ENCODE data around the gene CBFA2T3.
A peak's percentile ranks its signal among the peaks of the same experiment; 100 is the strongest.

Gene CBFA2T3

GRCh38 chr16:88847654-88848053 lies 129.4 kb downstream of the CBFA2T3 start:
- Histone ChIP-seq H4K8ac (ENCODE audit: low read length) (no peak overlapping the region), H2BK5ac (ENCODE audit: low read depth, low read length, poor library complexity, severe bottlenecking) (no peak overlapping the region), H3K4me1 (ENCODE audit: control insufficient read depth, insufficient read depth, low read depth, low read length) (no peaks in the 10 kb centered on the region), H2BK120ac (ENCODE audit: low read depth, low read length) (no peak overlapping the region), H3K23ac (ENCODE audit: low read length in 2 of 2) (no peak overlapping the region), H3K4ac (ENCODE audit: low read depth in 1 of 2, low read length in 2 of 2) (no peak overlapping the region), H3K9ac (ENCODE audit: low read length) (no peak overlapping the region), H3K14ac (ENCODE audit: low read length in 2 of 2) (peak overlapping the region in 1 of 2 experiments; percentile 8), H3K4me3 (ENCODE audit: insufficient read depth in 1 of 2, low read depth in 1 of 2, low read length in 2 of 2) (no peak overlapping the region), H3K79me1 (replicated peaks; ENCODE audit: low read length, poor library complexity, severe bottlenecking) (peaks cover 28% of the 10 kb centered on the region), H2AK5ac (ENCODE audit: low read length, severe bottlenecking) (no peak overlapping the region), H2BK15ac (ENCODE audit: low read depth, poor library complexity, severe bottlenecking) (no peak overlapping the region), H3K9me3 (ENCODE audit: control insufficient read depth, low read length) (no peaks in the 10 kb centered on the region), H3K27ac (ENCODE audit: low read length, poor library complexity, severe bottlenecking) (no peak overlapping the region), H3K4me2 (ENCODE audit: low read length, poor library complexity, severe bottlenecking) (no peak overlapping the region), H2BK12ac (ENCODE audit: low read length in 2 of 2) (no peak overlapping the region), H3K27me3 (ENCODE audit: control insufficient read depth in 1 of 2, insufficient read depth in 1 of 2, low read length in 2 of 2) (no peaks in the 10 kb centered on the region), H2AFZ (ENCODE audit: low read depth, low read length) (no peak overlapping the region), H4K91ac (ENCODE audit: low read length) (no peak overlapping the region), H3K36me3 (ENCODE audit: control insufficient read depth in 1 of 2, insufficient read depth in 2 of 2, low read depth in 1 of 2, low read length in 2 of 2) (peaks cover 23 to 55% of the 10 kb centered on the region in 2 experiments), H3K18ac (ENCODE audit: low read depth in 1 of 2, low read length in 2 of 2) (no peak overlapping the region)
- DNase-seq: no peak
- WGBS: 96% methylated on average over 18 of the region's 18 CpGs

- Histone ChIP-seq H2BK5ac (ENCODE audit: low read depth, low read length, poor library complexity, severe bottlenecking) (no peak overlapping the region), H2BK12ac (ENCODE audit: low read length in 2 of 2) (no peak overlapping the region), H2BK120ac (ENCODE audit: low read depth, low read length) (no peak overlapping the region), H3K18ac (ENCODE audit: low read depth in 1 of 2, low read length in 2 of 2) (no peak overlapping the region), H3K4ac (ENCODE audit: low read depth in 1 of 2, low read length in 2 of 2) (no peak overlapping the region), H3K9me3 (ENCODE audit: control insufficient read depth, low read length) (no peaks in the 10 kb centered on the region), H3K27me3 (ENCODE audit: control insufficient read depth in 1 of 2, insufficient read depth in 1 of 2, low read length in 2 of 2) (no peaks in the 10 kb centered on the region), H3K4me3 (ENCODE audit: insufficient read depth in 1 of 2, low read depth in 1 of 2, low read length in 2 of 2) (no peak overlapping the region), H4K8ac (ENCODE audit: low read length) (no peak overlapping the region), H3K14ac (ENCODE audit: low read length in 2 of 2) (no peak overlapping the region), H3K4me2 (ENCODE audit: low read length, poor library complexity, severe bottlenecking) (no peak overlapping the region), H2AK5ac (ENCODE audit: low read length, severe bottlenecking) (no peak overlapping the region), H3K23ac (ENCODE audit: low read length in 2 of 2) (no peak overlapping the region), H2AFZ (ENCODE audit: low read depth, low read length) (no peak overlapping the region), H3K79me1 (replicated peaks; ENCODE audit: low read length, poor library complexity, severe bottlenecking) (peaks cover 34% of the 10 kb centered on the region), H3K9ac (ENCODE audit: low read length) (peak overlapping the region; percentile 43), H3K36me3 (ENCODE audit: control insufficient read depth in 1 of 2, insufficient read depth in 2 of 2, low read depth in 1 of 2, low read length in 2 of 2) (peaks cover 23 to 62% of the 10 kb centered on the region in 2 experiments), H4K91ac (ENCODE audit: low read length) (no peak overlapping the region), H3K4me1 (ENCODE audit: control insufficient read depth, insufficient read depth, low read depth, low read length) (no peaks in the 10 kb centered on the region), H3K27ac (ENCODE audit: low read length, poor library complexity, severe bottlenecking) (no peak overlapping the region), H2BK15ac (ENCODE audit: low read depth, poor library complexity, severe bottlenecking) (no peak overlapping the region)
- 96% methylated on average over 9 of the region's 9 CpGs for WGBS
- DNase-seq: no peak
Observed at GRCh38 chr16:88846088-88846487, 130.9 kb downstream of the CBFA2T3 start.

- Histone ChIP-seq H2AFZ (ENCODE audit: low read depth, low read length) (no peak overlapping the region), H2AK5ac (ENCODE audit: low read length, severe bottlenecking) (no peak overlapping the region), H3K4me2 (ENCODE audit: low read length, poor library complexity, severe bottlenecking) (no peak overlapping the region), H3K9ac (ENCODE audit: low read length) (no peak overlapping the region), H3K4me3 (ENCODE audit: insufficient read depth in 1 of 2, low read depth in 1 of 2, low read length in 2 of 2) (no peak overlapping the region), H4K91ac (ENCODE audit: low read length) (no peak overlapping the region), H3K79me1 (replicated peaks; ENCODE audit: low read length, poor library complexity, severe bottlenecking) (peaks cover 24% of the 10 kb centered on the region), H2BK120ac (ENCODE audit: low read depth, low read length) (no peak overlapping the region), H3K4ac (ENCODE audit: low read depth in 1 of 2, low read length in 2 of 2) (no peak overlapping the region), H3K4me1 (ENCODE audit: control insufficient read depth, insufficient read depth, low read depth, low read length) (no peaks in the 10 kb centered on the region), H2BK15ac (ENCODE audit: low read depth, poor library complexity, severe bottlenecking) (peak overlapping the region; percentile 26), H3K23ac (ENCODE audit: low read length in 2 of 2) (no peak overlapping the region), H3K9me3 (ENCODE audit: control insufficient read depth, low read length) (no peaks in the 10 kb centered on the region), H3K27ac (ENCODE audit: low read length, poor library complexity, severe bottlenecking) (no peak overlapping the region), H3K36me3 (ENCODE audit: control insufficient read depth in 1 of 2, insufficient read depth in 2 of 2, low read depth in 1 of 2, low read length in 2 of 2) (peaks cover 26 to 62% of the 10 kb centered on the region in 2 experiments), H3K14ac (ENCODE audit: low read length in 2 of 2) (no peak overlapping the region), H2BK5ac (ENCODE audit: low read depth, low read length, poor library complexity, severe bottlenecking) (no peak overlapping the region), H2BK12ac (ENCODE audit: low read length in 2 of 2) (no peak overlapping the region), H3K27me3 (ENCODE audit: control insufficient read depth in 1 of 2, insufficient read depth in 1 of 2, low read length in 2 of 2) (no peaks in the 10 kb centered on the region), H4K8ac (ENCODE audit: low read length) (no peak overlapping the region), H3K18ac (ENCODE audit: low read depth in 1 of 2, low read length in 2 of 2) (no peak overlapping the region)
- WGBS: 87% methylated on average over 11 of the region's 11 CpGs
- no peak for DNase-seq
Observed at GRCh38 chr16:88844419-88845036, 132.5 kb downstream of the CBFA2T3 start.

- Histone ChIP-seq H3K36me3 (ENCODE audit: control insufficient read depth in 1 of 2, insufficient read depth in 2 of 2, low read depth in 1 of 2, low read length in 2 of 2) (peaks cover 39 to 69% of the 10 kb centered on the region in 2 experiments), H2BK120ac (ENCODE audit: low read depth, low read length) (no peak overlapping the region), H3K4me1 (ENCODE audit: control insufficient read depth, insufficient read depth, low read depth, low read length) (no peaks in the 10 kb centered on the region), H4K8ac (ENCODE audit: low read length) (no peak overlapping the region), H3K14ac (ENCODE audit: low read length in 2 of 2) (no peak overlapping the region), H3K79me1 (replicated peaks; ENCODE audit: low read length, poor library complexity, severe bottlenecking) (peaks cover 21% of the 10 kb centered on the region), H2BK15ac (ENCODE audit: low read depth, poor library complexity, severe bottlenecking) (no peak overlapping the region), H2BK12ac (ENCODE audit: low read length in 2 of 2) (no peak overlapping the region), H3K4me3 (ENCODE audit: insufficient read depth in 1 of 2, low read depth in 1 of 2, low read length in 2 of 2) (no peak overlapping the region), H3K27ac (ENCODE audit: low read length, poor library complexity, severe bottlenecking) (no peak overlapping the region), H3K18ac (ENCODE audit: low read depth in 1 of 2, low read length in 2 of 2) (no peak overlapping the region), H3K27me3 (ENCODE audit: control insufficient read depth in 1 of 2, insufficient read depth in 1 of 2, low read length in 2 of 2) (no peaks in the 10 kb centered on the region), H3K9me3 (ENCODE audit: control insufficient read depth, low read length) (no peaks in the 10 kb centered on the region), H3K23ac (ENCODE audit: low read length in 2 of 2) (no peak overlapping the region), H2BK5ac (ENCODE audit: low read depth, low read length, poor library complexity, severe bottlenecking) (no peak overlapping the region), H2AFZ (ENCODE audit: low read depth, low read length) (no peak overlapping the region), H2AK5ac (ENCODE audit: low read length, severe bottlenecking) (no peak overlapping the region), H3K4ac (ENCODE audit: low read depth in 1 of 2, low read length in 2 of 2) (no peak overlapping the region), H3K9ac (ENCODE audit: low read length) (no peak overlapping the region), H3K4me2 (ENCODE audit: low read length, poor library complexity, severe bottlenecking) (no peak overlapping the region), H4K91ac (ENCODE audit: low read length) (no peak overlapping the region)
- no peak for DNase-seq
- WGBS: 94% methylated on average over 20 of the region's 20 CpGs
Observed at GRCh38 chr16:88843256-88843655, 133.8 kb downstream of the CBFA2T3 start.

Measured in mesenchymal stem cell (in vitro differentiated cells and primary cell).